PC-3 (cell line): Measurements from ENCODE around the gene FRMD5. TPM values are rescaled to one million over a fixed set of nuclear protein-coding genes. Genes with fewer than 3 reads are reported as not detected.

Experiments used
- ATAC-seq: fragments of 200-7000 bp; cut with Tn5 transposase; 2 replicates; pipeline ENCODE4 v1.9.1; 2020; ENCODE audit warnings: mild to moderate bottlenecking, moderate library complexity
- BruUV-seq: library from RNA; stranded (reverse); fragments of 400-500 nt; replicated peaks from 2 replicates; lab custom pipeline; 2021; lab: Mats Ljungman, UMichigan
- CTCF ChIA-PET: fragments of 300-600 bp; sonication (Branson Sonifier 250); formaldehyde crosslinking; loops from one replicate; lab custom pipeline; 2022; ENCODE audit warnings: antibody characterized with exemption; lab: Charles Lee
- POLR2A ChIA-PET: fragments of 300-600 bp; sonication (Branson Sonifier 250); formaldehyde crosslinking; loops from one replicate; lab custom pipeline; 2022; ENCODE audit warnings: antibody characterized with exemption; ENCODE audit not compliant: unreplicated experiment; lab: Charles Lee
- DNase-seq: peaks from one replicate; pipeline ENCODE4 v3.0.0-alpha.2; 2015
- H2AFZ ChIP-seq: fragments of 300-600 bp; sonication (generic); 2 replicates; pipeline ENCODE4 v1.6.0; 2016; ENCODE audit warnings: antibody characterized with exemption, low read length
- H3F3A ChIP-seq: fragments of 300-600 bp; sonication (generic); one replicate; pipeline ENCODE4 v1.6.0; 2017; ENCODE audit warnings: antibody characterized with exemption, low read length, control low read depth, mild to moderate bottlenecking; ENCODE audit not compliant: unreplicated experiment
- H3K27ac ChIP-seq: fragments of 300-600 bp; sonication (generic); 2 replicates; pipeline ENCODE4 v1.5.1; 2016; ENCODE audit warnings: mild to moderate bottlenecking, low read length
- H3K27me3 ChIP-seq: fragments of 300-600 bp; sonication (generic); 2 replicates; pipeline ENCODE4 v1.6.1; 2016; ENCODE audit warnings: low read length, mixed read lengths
- H3K36me3 ChIP-seq: fragments of 300-600 bp; sonication (generic); 2 replicates; pipeline ENCODE4 v1.6.1; 2016; ENCODE audit warnings: low read depth, mixed run types, low read length, mixed read lengths
- H3K4me1 ChIP-seq: fragments of 300-600 bp; sonication (generic); 2 replicates; pipeline ENCODE4 v1.5.1; 2016; ENCODE audit warnings: low read length; ENCODE audit not compliant: insufficient read depth
- H3K4me2 ChIP-seq: fragments of 300-600 bp; sonication (generic); 2 replicates; pipeline ENCODE4 v1.6.0; 2016; ENCODE audit warnings: low read length
- H3K4me3 ChIP-seq: fragments of 300-600 bp; sonication (generic); 2 replicates; pipeline ENCODE4 v1.5.1; 2016; ENCODE audit warnings: mild to moderate bottlenecking, low read length, mixed read lengths
- H3K79me2 ChIP-seq: fragments of 300-600 bp; sonication (generic); 2 replicates; pipeline ENCODE4 v1.6.1; 2017; ENCODE audit warnings: low read length, mixed read lengths
- H3K9ac ChIP-seq: fragments of 300-600 bp; sonication (generic); 2 replicates; pipeline ENCODE4 v1.6.0; 2016; ENCODE audit warnings: mild to moderate bottlenecking, low read length
- H3K9me2 ChIP-seq: fragments of 300-600 bp; sonication (generic); replicated peaks from 2 replicates; pipeline ENCODE4 v1.6.1; 2016; ENCODE audit warnings: mixed run types, low read length, mixed read lengths
- H3K9me3 ChIP-seq: fragments of 300-600 bp; sonication (generic); 2 replicates; pipeline ENCODE4 v1.6.1; 2016; ENCODE audit warnings: low read length, mixed read lengths
- H4K20me1 ChIP-seq: fragments of 300-600 bp; sonication (generic); 2 replicates; pipeline ENCODE4 v1.6.1; 2016; ENCODE audit warnings: low read length, mixed read lengths
- CTCF ChIP-seq: fragments of 300-600 bp; sonication (generic); conservative IDR thresholded peaks from 2 replicates; pipeline ENCODE4 v1.5.1; 2017; ENCODE audit warnings: antibody characterized with exemption, low read depth, mild to moderate bottlenecking, low read length
- EZH2 ChIP-seq: fragments of 300-600 bp; sonication (generic); IDR thresholded peaks from one replicate; pipeline ENCODE4 v1.6.1; 2017; ENCODE audit warnings: antibody characterized with exemption, mild to moderate bottlenecking, low read length; ENCODE audit not compliant: unreplicated experiment
- EZH2phosphoT487 ChIP-seq: fragments of 300-600 bp; sonication (generic); IDR thresholded peaks from 2 replicates; pipeline ENCODE4 v1.6.1; 2018; ENCODE audit warnings: mild to moderate bottlenecking, antibody characterized with exemption, low read length, borderline replicate concordance
- intact Hi-C: fragments of 100-400 bp; cut with micrococcal nuclease; formaldehyde crosslinking; loops from 2 replicates; pipeline ENCODE4 v1.9.0; 2023
- total RNA-seq: library from RNA; depleted of rRNA; stranded (reverse); fragments of >200 nt; gene quantifications from 2 replicates; pipeline ENCODE4 v1.2.3, GENCODE V29; 2014

FRMD5 gene
- total RNA-seq, 1 experiment from 2014 or later = 8.7 TPM

- H3K4me1 ChIP-seq = peaks cover 15% of the 10 kb centered on the region
- no peak overlapping the region for H3K27ac ChIP-seq
- POLR2A ChIA-PET = no interaction called here
These were observed 31.7 kb downstream of the FRMD5 start for GRCh38 chr15:44163370-44163769.

GRCh38 chr15:44160796-44161195, 34.3 kb downstream of the FRMD5 start:
- Histone ChIP-seq H3K27me3 (no peaks in the 10 kb centered on the region), H3K9me2 (no peaks in the 10 kb centered on the region), H3K79me2 (0 out of 2 replicates have a peak, but pooled peaks cover 2% of the 10 kb centered on the region), H3K4me3 (no peak overlapping the region), H3K4me1 (peaks cover 34% of the 10 kb centered on the region), H2AFZ (no peak overlapping the region), H3K36me3 (no peaks in the 10 kb centered on the region), H3F3A (peaks cover 20% of the 10 kb centered on the region), H3K9ac (no peak overlapping the region), H4K20me1 (no peaks in the 10 kb centered on the region), H3K4me2 (no peak overlapping the region), H3K27ac (no peak overlapping the region), H3K9me3 (no peaks in the 10 kb centered on the region)
- POLR2A ChIA-PET = no interaction called here
- CTCF ChIA-PET = no interaction called here
- ATAC-seq = no peak
- no TSS peak for BruUV-seq
- TF ChIP-seq EZH2 (no peak), CTCF (no peak), EZH2phosphoT487 (no peak)
- intact Hi-C loops = no loop called here
- DNase-seq = no peak

More at GRCh38 chr15:44163370-44163769, 31.7 kb downstream of the FRMD5 start:
- intact Hi-C loops = no loop called here
- no peak overlapping the region for H3K9ac ChIP-seq
- H3F3A ChIP-seq = peaks cover 6% of the 10 kb centered on the region
- DNase-seq (no peak), ATAC-seq (no peak)
- no TSS peak for BruUV-seq
- no peaks in the 10 kb centered on the region for H4K20me1 ChIP-seq
- H3K4me3 ChIP-seq = no peak overlapping the region
- H3K79me2 ChIP-seq = no peaks in the 10 kb centered on the region
- no peak overlapping the region for H3K4me2 ChIP-seq
- TF ChIP-seq EZH2 = no peak
- TF ChIP-seq EZH2phosphoT487 = no peak
- no peak for TF ChIP-seq CTCF
- no peaks in the 10 kb centered on the region for H3K36me3 ChIP-seq
- H2AFZ ChIP-seq = no peak overlapping the region
- H3K27me3 ChIP-seq = no peaks in the 10 kb centered on the region
- CTCF ChIA-PET = no interaction called here
- H3K9me2 ChIP-seq = no peaks in the 10 kb centered on the region
- H3K9me3 ChIP-seq = no peaks in the 10 kb centered on the region

GRCh38 chr15:44159492-44159891, 35.6 kb downstream of the FRMD5 start:
- H3F3A ChIP-seq = peaks cover 20% of the 10 kb centered on the region
- no peaks in the 10 kb centered on the region for H3K36me3 ChIP-seq
- no peaks in the 10 kb centered on the region for H4K20me1 ChIP-seq
- ATAC-seq (no peak), DNase-seq (no peak)
- no peak overlapping the region for H3K4me3 ChIP-seq
- no peak overlapping the region for H3K9ac ChIP-seq
- no peaks in the 10 kb centered on the region for H3K9me3 ChIP-seq
- CTCF ChIA-PET = no interaction called here
- no peaks in the 10 kb centered on the region for H3K9me2 ChIP-seq
- H3K27me3 ChIP-seq = no peaks in the 10 kb centered on the region
- POLR2A ChIA-PET = no interaction called here
- intact Hi-C loops = loop anchor here (5.0 kb wide), 1 partner anchor 57 kb away; no protein-coding TSS in a partner anchor
- 0 out of 2 replicates have a peak overlapping the region, but pooled peaks have one; percentile 76 for H3K4me2 ChIP-seq
- TF ChIP-seq EZH2phosphoT487 = no peak
- TF ChIP-seq CTCF = no peak
- no peak for TF ChIP-seq EZH2
- peak overlapping the region; percentile 93 for H3K27ac ChIP-seq
- H3K4me1 ChIP-seq = peaks cover 35% of the 10 kb centered on the region
- 0 out of 2 replicates have a peak, but pooled peaks cover 4% of the 10 kb centered on the region for H3K79me2 ChIP-seq
- H2AFZ ChIP-seq = no peak overlapping the region
- BruUV-seq = no TSS peak
